CD4-positive, CD25-positive, alpha-beta regulatory T cell (primary cell): ENCODE measurements around the gene CFAP90. TPM values are rescaled to one million over a fixed set of nuclear protein-coding genes. Genes with fewer than 3 reads are reported as not detected.

ENCODE experiments used
- ATAC-seq, 2 donors: fragments of 150-1000 bp; cut with Tn5 transposase; one replicate each; pipeline ENCODE4 v1.10.0; 2021; ENCODE audit warnings: low read depth in 2 of 2, moderate number of reproducible peaks in 2 of 2, moderate library complexity in 1 of 2
- DNase-seq, 3 donors: peaks; one replicate each; pipeline versions ENCODE4 v3.0.0 to v3.0.0-alpha.2; 2012 to 2022; ENCODE audit warnings: mixed read lengths in 1 of 3
- H3K27ac ChIP-seq: one replicate; pipeline ENCODE4 v1.7.0; 2013; ENCODE audit warnings: mild to moderate bottlenecking, low read length; ENCODE audit not compliant: insufficient read depth, poor library complexity, severe bottlenecking
- H3K27me3 ChIP-seq: one replicate; pipeline ENCODE4 v1.7.0; 2013; ENCODE audit warnings: low read length; ENCODE audit not compliant: control insufficient read depth, insufficient read depth
- H3K36me3 ChIP-seq: one replicate; pipeline ENCODE4 v1.7.0; 2013; ENCODE audit warnings: mild to moderate bottlenecking, low read length, moderate library complexity; ENCODE audit not compliant: control insufficient read depth, insufficient read depth
- H3K4me1 ChIP-seq: 2 replicates; pipeline ENCODE4 v1.7.0; 2013; ENCODE audit warnings: mild to moderate bottlenecking, low read length; ENCODE audit not compliant: insufficient read depth, control insufficient read depth, poor library complexity, severe bottlenecking
- H3K4me3 ChIP-seq: one replicate; pipeline ENCODE4 v1.7.0; 2013; ENCODE audit warnings: low read depth, mild to moderate bottlenecking, low read length, moderate library complexity
- H3K9me3 ChIP-seq, 2 experiments: 1 replicate in 1 of 2; 2 replicates in 1 of 2; pipeline ENCODE4 v1.7.0; 2013; ENCODE audit warnings: low read length in 2 of 2, mild to moderate bottlenecking in 1 of 2, moderate library complexity in 1 of 2; ENCODE audit not compliant: control insufficient read depth in 2 of 2
- H3K27ac Mint-ChIP-seq, 3 donors: one replicate each; pipeline ENCODE4 v1.8.0; 2020 to 2022; ENCODE audit warnings: mild to moderate bottlenecking in 3 of 3, mixed read lengths in 3 of 3, moderate library complexity in 2 of 3
- H3K27me3 Mint-ChIP-seq: one replicate; pipeline ENCODE4 v1.8.0; 2022; ENCODE audit warnings: mild to moderate bottlenecking, mixed read lengths
- H3K36me3 Mint-ChIP-seq: one replicate; pipeline ENCODE4 v1.8.0; 2020; ENCODE audit warnings: mixed read lengths
- H3K4me1 Mint-ChIP-seq, 4 donors: one replicate each; pipeline ENCODE4 v1.8.0; 2020 to 2022; ENCODE audit warnings: mixed read lengths in 4 of 4, mild to moderate bottlenecking in 1 of 4
- H3K4me3 Mint-ChIP-seq, 4 donors: one replicate each; pipeline ENCODE4 v1.8.0; 2020 to 2022; ENCODE audit warnings: mild to moderate bottlenecking in 4 of 4, mixed read lengths in 4 of 4, moderate library complexity in 3 of 4
- H3K9me3 Mint-ChIP-seq, 7 donors: one replicate each; pipeline ENCODE4 v1.8.0; 2020 to 2022; ENCODE audit warnings: mixed read lengths in 7 of 7, mild to moderate bottlenecking in 3 of 7, moderate library complexity in 2 of 7
- polyA plus RNA-seq, 4 donors: library from polyadenylated mRNA; unstranded; fragments of 300-500 nt; fragmentation: Illumina TruSeq; gene quantifications; one replicate each; pipeline ENCODE4 v1.2.3, GENCODE V29; 2021
- total RNA-seq: library from RNA; stranded (reverse); gene quantifications from one replicate; pipeline ENCODE4 v1.2.3, GENCODE V29; 2022

CFAP90 gene
- total and polyA plus RNA-seq, 5 donors from 2014 or later: not detected

GRCh38 chr5:7873216-7873615 is 22.3 kb upstream of the CFAP90 start:
- peaks cover 39 to 77% (median 62%) of the 10 kb centered on the region in 4 donors for H3K4me1 Mint-ChIP-seq
- H3K27me3 Mint-ChIP-seq: no peaks in the 10 kb centered on the region
- DNase-seq: peak in 1 of 3 donors; percentile 76
- peak overlapping the region; percentile 90 to 98 (median 91) for H3K27ac Mint-ChIP-seq
- H3K9me3 Mint-ChIP-seq: no peaks in the 10 kb centered on the region
- H3K9me3 ChIP-seq: no peaks in the 10 kb centered on the region
- peak overlapping the region; percentile 82 for H3K27ac ChIP-seq
- H3K4me1 ChIP-seq: peaks cover 69% of the 10 kb centered on the region
- peak overlapping the region; percentile 95 for H3K4me3 ChIP-seq
- peaks cover 31% of the 10 kb centered on the region for H3K36me3 Mint-ChIP-seq
- H3K27me3 ChIP-seq: no peaks in the 10 kb centered on the region
- ATAC-seq: no peak
- H3K36me3 ChIP-seq: peaks cover 37% of the 10 kb centered on the region
- H3K4me3 Mint-ChIP-seq: peak overlapping the region; percentile 79 to 95 (median 87)

- Histone ChIP-seq H3K27ac (peak overlapping the region; percentile 82), H3K36me3 (peaks cover 31% of the 10 kb centered on the region), H3K27me3 (no peaks in the 10 kb centered on the region), H3K9me3 (no peaks in the 10 kb centered on the region), H3K4me3 (peak overlapping the region; percentile 95), H3K4me1 (peaks cover 72% of the 10 kb centered on the region)
- ATAC-seq (no peak), DNase-seq (no peak)
- H3K27ac Mint-ChIP-seq: peak overlapping the region; percentile 90 to 98 (median 91)
- peak overlapping the region; percentile 79 to 95 (median 87) for H3K4me3 Mint-ChIP-seq
- H3K36me3 Mint-ChIP-seq: peaks cover 25% of the 10 kb centered on the region
- peaks cover 35 to 77% (median 58%) of the 10 kb centered on the region in 4 donors for H3K4me1 Mint-ChIP-seq
- no peaks in the 10 kb centered on the region for H3K9me3 Mint-ChIP-seq
- no peaks in the 10 kb centered on the region for H3K27me3 Mint-ChIP-seq
These were observed 21.7 kb upstream of the CFAP90 start for GRCh38 chr5:7872517-7873130.

- Histone ChIP-seq H3K27ac (peak overlapping the region; percentile 82), H3K27me3 (no peaks in the 10 kb centered on the region), H3K4me3 (peak overlapping the region; percentile 95), H3K4me1 (peaks cover 67% of the 10 kb centered on the region), H3K36me3 (peaks cover 25% of the 10 kb centered on the region), H3K9me3 (no peaks in the 10 kb centered on the region)
- H3K27ac Mint-ChIP-seq: peak overlapping the region; percentile 58 to 91 (median 90)
- peak overlapping the region; percentile 75 to 96 (median 94) for H3K4me3 Mint-ChIP-seq
- H3K27me3 Mint-ChIP-seq: no peaks in the 10 kb centered on the region
- DNase-seq (peak in 1 of 3 donors; percentile 40), ATAC-seq (no peak)
- H3K36me3 Mint-ChIP-seq: peaks cover 18% of the 10 kb centered on the region
- no peaks in the 10 kb centered on the region for H3K9me3 Mint-ChIP-seq
- peaks cover 31 to 79% (median 58%) of the 10 kb centered on the region in 4 donors for H3K4me1 Mint-ChIP-seq
These were observed 20.7 kb upstream of the CFAP90 start for GRCh38 chr5:7871653-7872052.

GRCh38 chr5:7869474-7870136 is 18.7 kb upstream of the CFAP90 start:
- Histone ChIP-seq H3K4me1 (peaks cover 63% of the 10 kb centered on the region), H3K27me3 (no peaks in the 10 kb centered on the region), H3K9me3 (no peaks in the 10 kb centered on the region), H3K36me3 (peaks cover 16% of the 10 kb centered on the region), H3K4me3 (peak overlapping the region; percentile 95), H3K27ac (peak overlapping the region; percentile 82)
- ATAC-seq: peak; percentile 5 to 13
- Mint-ChIP-seq H3K9me3 (no peaks in the 10 kb centered on the region), H3K4me1 (peaks cover 35 to 87% (median 51%) of the 10 kb centered on the region in 4 donors), H3K36me3 (peaks cover 21% of the 10 kb centered on the region), H3K27me3 (no peaks in the 10 kb centered on the region), H3K4me3 (peak overlapping the region; percentile 95 to 96 (median 95)), H3K27ac (peak overlapping the region; percentile 78 to 91 (median 90))
- peak in 1 of 3 donors; percentile 56 for DNase-seq

GRCh38 chr5:7868773-7869473 is 18.0 kb upstream of the CFAP90 start, which contains the start of the genes FASTKD3 and MTRR:
Gene FASTKD3, minus strand, starts transcription at chr5:7869031. Its CDS starts 948 bp downstream, at chr5:7868083.
Gene MTRR, plus strand, starts transcription at chr5:7869148. Its CDS starts 1,647 bp downstream, at chr5:7870795.
- peaks cover 33 to 81% (median 48%) of the 10 kb centered on the region in 4 donors for H3K4me1 Mint-ChIP-seq
- H3K4me1 ChIP-seq: peaks cover 56% of the 10 kb centered on the region
- H3K9me3 ChIP-seq: no peaks in the 10 kb centered on the region
- DNase-seq: peak; percentile 85 to 95 (median 89)
- H3K27ac ChIP-seq: peak within 1 kb of the TSS; percentile 82
- H3K4me3 Mint-ChIP-seq: peak within 1 kb of the TSS; percentile 95 to 96 (median 96)
- H3K4me3 ChIP-seq: peak within 1 kb of the TSS; percentile 95
- H3K36me3 ChIP-seq: peaks cover 16% of the 10 kb centered on the region
- ATAC-seq: peak; percentile 99 to 100
- no peaks in the 10 kb centered on the region for H3K9me3 Mint-ChIP-seq
- H3K27ac Mint-ChIP-seq: peak within 1 kb of the TSS; percentile 82 to 94 (median 91)
- H3K36me3 Mint-ChIP-seq: peaks cover 18% of the 10 kb centered on the region
- no peaks in the 10 kb centered on the region for H3K27me3 Mint-ChIP-seq
- no peaks in the 10 kb centered on the region for H3K27me3 ChIP-seq

- peak overlapping the region; percentile 82 to 94 (median 91) for H3K27ac Mint-ChIP-seq
- Histone ChIP-seq H3K36me3 (peaks cover 16% of the 10 kb centered on the region), H3K27me3 (no peaks in the 10 kb centered on the region), H3K9me3 (no peaks in the 10 kb centered on the region), H3K4me3 (peak overlapping the region; percentile 94), H3K27ac (peak overlapping the region; percentile 82), H3K4me1 (peaks cover 51% of the 10 kb centered on the region)
- H3K27me3 Mint-ChIP-seq: no peaks in the 10 kb centered on the region
- peaks cover 28 to 77% (median 43%) of the 10 kb centered on the region in 4 donors for H3K4me1 Mint-ChIP-seq
- H3K9me3 Mint-ChIP-seq: no peaks in the 10 kb centered on the region
- peak overlapping the region; percentile 81 to 96 (median 94) for H3K4me3 Mint-ChIP-seq
- peak in 1 of 3 donors; percentile 28 for DNase-seq
- ATAC-seq: no peak
- peaks cover 23% of the 10 kb centered on the region for H3K36me3 Mint-ChIP-seq
These were observed 17.5 kb upstream of the CFAP90 start for GRCh38 chr5:7868427-7868772.

GRCh38 chr5:7867260-7867659 is 16.3 kb upstream of the CFAP90 start:
- peak overlapping the region in 1 of 3 donors; percentile 47 for H3K27ac Mint-ChIP-seq
- no peak for ATAC-seq

More at GRCh38 chr5:7867260-7867659, 16.3 kb upstream of the CFAP90 start:
- H3K4me3 Mint-ChIP-seq: peak overlapping the region; percentile 11 to 93 (median 64)
- peaks cover 26% of the 10 kb centered on the region for H3K36me3 Mint-ChIP-seq
- peaks cover 18 to 66% (median 34%) of the 10 kb centered on the region in 4 donors for H3K4me1 Mint-ChIP-seq
- Histone ChIP-seq H3K4me1 (peaks cover 40% of the 10 kb centered on the region), H3K4me3 (peak overlapping the region; percentile 94), H3K36me3 (peaks cover 24% of the 10 kb centered on the region), H3K9me3 (no peaks in the 10 kb centered on the region), H3K27ac (no peak overlapping the region), H3K27me3 (no peaks in the 10 kb centered on the region)
- DNase-seq: no peak
- no peaks in the 10 kb centered on the region for H3K9me3 Mint-ChIP-seq
- H3K27me3 Mint-ChIP-seq: no peaks in the 10 kb centered on the region
